H9 (cell line): Measurements from ENCODE around the gene IQGAP3. TPM values are rescaled to one million over a fixed set of nuclear protein-coding genes. Genes with fewer than 3 reads are reported as not detected.

Experiments used
- DNase-seq: peaks from one replicate; pipeline ENCODE4 v3.0.0-alpha.2; 2017
- H2AFZ ChIP-seq: one replicate; pipeline ENCODE4 v1.6.1; 2013; ENCODE audit warnings: mild to moderate bottlenecking, low read length, control low read depth, moderate library complexity
- H2AK5ac ChIP-seq: 2 replicates; pipeline ENCODE4 v1.6.1; 2013; ENCODE audit warnings: low read length, control low read depth, mixed read lengths; ENCODE audit not compliant: insufficient read length
- H2BK120ac ChIP-seq: one replicate; pipeline ENCODE4 v1.6.1; 2013; ENCODE audit warnings: low read depth, mild to moderate bottlenecking, low read length, control low read depth, inconsistent platforms; ENCODE audit not compliant: poor library complexity, severe bottlenecking
- H2BK12ac ChIP-seq: 2 replicates; pipeline ENCODE4 v1.6.1; 2013; ENCODE audit warnings: low read length, control low read depth, mixed read lengths, low read depth; ENCODE audit not compliant: insufficient read length
- H2BK15ac ChIP-seq: 2 replicates; pipeline ENCODE4 v1.6.1; 2013; ENCODE audit warnings: low read depth, low read length, control low read depth
- H2BK20ac ChIP-seq: one replicate; pipeline ENCODE4 v1.6.1; 2013; ENCODE audit warnings: low read depth, mild to moderate bottlenecking, low read length, control low read depth, inconsistent platforms; ENCODE audit not compliant: poor library complexity, severe bottlenecking
- H2BK5ac ChIP-seq: 2 replicates; pipeline ENCODE4 v1.6.1; 2013; ENCODE audit warnings: low read length, control low read depth, mixed read lengths; ENCODE audit not compliant: insufficient read length
- H3K14ac ChIP-seq: 2 replicates; pipeline ENCODE4 v1.6.1; 2013; ENCODE audit warnings: low read length, control low read depth; ENCODE audit not compliant: insufficient read depth
- H3K18ac ChIP-seq: 2 replicates; pipeline ENCODE4 v1.6.1; 2013; ENCODE audit warnings: low read depth, mild to moderate bottlenecking, mixed read lengths, low read length, control low read depth; ENCODE audit not compliant: insufficient read length
- H3K23ac ChIP-seq: 2 replicates; pipeline ENCODE4 v1.6.1; 2013; ENCODE audit warnings: low read length, control low read depth, mixed read lengths, low read depth; ENCODE audit not compliant: insufficient read length
- H3K23me2 ChIP-seq: 2 replicates; pipeline ENCODE4 v1.6.1; 2013; ENCODE audit warnings: low read depth, mild to moderate bottlenecking, mixed read lengths, low read length, control low read depth; ENCODE audit not compliant: insufficient read length, poor library complexity, severe bottlenecking
- H3K27ac ChIP-seq: 2 replicates; pipeline ENCODE4 v1.5.1; 2013; ENCODE audit warnings: low read length, control low read depth, mixed read lengths, low read depth; ENCODE audit not compliant: insufficient read length
- H3K27me3 ChIP-seq: 2 replicates; pipeline ENCODE4 v1.6.1; 2013; ENCODE audit warnings: low read length, control low read depth, inconsistent platforms; ENCODE audit not compliant: insufficient read depth
- H3K4ac ChIP-seq: 2 replicates; pipeline ENCODE4 v1.6.1; 2013; ENCODE audit warnings: low read depth, mild to moderate bottlenecking, control low read depth, inconsistent platforms, low read length, moderate library complexity
- H3K4me1 ChIP-seq: 2 replicates; pipeline ENCODE4 v1.6.1; 2013; ENCODE audit warnings: low read length, control low read depth, inconsistent platforms; ENCODE audit not compliant: insufficient read depth
- H3K4me2 ChIP-seq: 2 replicates; pipeline ENCODE4 v1.6.1; 2013; ENCODE audit warnings: low read length, control low read depth, mixed read lengths; ENCODE audit not compliant: insufficient read length, insufficient read depth
- H3K56ac ChIP-seq: 2 replicates; pipeline ENCODE4 v1.6.1; 2013; ENCODE audit warnings: low read depth, mild to moderate bottlenecking, mixed read lengths, low read length, control low read depth; ENCODE audit not compliant: insufficient read length
- H3K79me1 ChIP-seq: 2 replicates; pipeline ENCODE4 v1.6.1; 2013; ENCODE audit warnings: low read depth, mild to moderate bottlenecking, moderate library complexity, low read length, control low read depth, inconsistent platforms; ENCODE audit not compliant: insufficient read depth, poor library complexity, severe bottlenecking
- H3K79me2 ChIP-seq: 2 replicates; pipeline ENCODE4 v1.6.1; 2013; ENCODE audit warnings: low read length, control low read depth, inconsistent platforms; ENCODE audit not compliant: insufficient read depth
- H3K9ac ChIP-seq: 2 replicates; pipeline ENCODE4 v1.6.1; 2013; ENCODE audit warnings: low read length, control low read depth, mixed read lengths; ENCODE audit not compliant: insufficient read length; ENCODE audit errors: extremely low read depth
- H3K9me3 ChIP-seq: one replicate; pipeline ENCODE4 v1.6.1; 2013; ENCODE audit warnings: low read depth, low read length, inconsistent platforms; ENCODE audit not compliant: control insufficient read depth
- H3T11ph ChIP-seq: one replicate; pipeline ENCODE4 v1.6.1; 2013; ENCODE audit warnings: mild to moderate bottlenecking, low read length, control low read depth, inconsistent platforms
- H4K20me1 ChIP-seq: one replicate; pipeline ENCODE4 v1.6.1; 2013; ENCODE audit not compliant: control insufficient read depth, insufficient read length, insufficient read depth
- H4K5ac ChIP-seq: 2 replicates; pipeline ENCODE4 v1.6.1; 2013; ENCODE audit warnings: low read depth, mild to moderate bottlenecking, mixed read lengths, low read length, control low read depth; ENCODE audit not compliant: insufficient read length
- H4K8ac ChIP-seq: replicated peaks from 2 replicates; pipeline ENCODE4 v1.6.1; 2013; ENCODE audit warnings: low read length, control low read depth, mixed read lengths, low read depth; ENCODE audit not compliant: insufficient read length
- H4K91ac ChIP-seq: 2 replicates; pipeline ENCODE4 v1.6.1; 2013; ENCODE audit warnings: low read depth, mild to moderate bottlenecking, moderate library complexity, mixed read lengths, low read length, control low read depth; ENCODE audit not compliant: insufficient read length
- H3K27ac Mint-ChIP-seq, 3 experiments: 2 replicates in 2 of 3; 3 replicates in 1 of 3; pipeline ENCODE4 v1.8.0; 2020 to 2021; ENCODE audit warnings: mixed read lengths in 3 of 3, mild to moderate bottlenecking in 1 of 3, moderate library complexity in 1 of 3
- H3K27me3 Mint-ChIP-seq: 2 replicates; pipeline ENCODE4 v1.8.0; 2021; ENCODE audit warnings: low read depth, mild to moderate bottlenecking, moderate library complexity, mixed read lengths
- H3K36me3 Mint-ChIP-seq, 3 experiments: 2 replicates in 2 of 3; 3 replicates in 1 of 3; pipeline ENCODE4 v1.8.0; 2020 to 2021; ENCODE audit warnings: low read depth in 3 of 3, mixed read lengths in 3 of 3; ENCODE audit not compliant: insufficient read depth in 1 of 3
- H3K4me1 Mint-ChIP-seq, 2 experiments: 2 replicates each; pipeline ENCODE4 v1.8.0; 2020; ENCODE audit warnings: mixed read lengths in 2 of 2
- H3K4me3 Mint-ChIP-seq, 2 experiments: 2 replicates in 1 of 2; 3 replicates in 1 of 2; pipeline ENCODE4 v1.8.0; 2020 to 2021; ENCODE audit warnings: mild to moderate bottlenecking in 2 of 2, mixed read lengths in 2 of 2, moderate library complexity in 1 of 2
- H3K9me3 Mint-ChIP-seq, 2 experiments: 2 replicates in 1 of 2; 3 replicates in 1 of 2; pipeline ENCODE4 v1.8.0; 2020; ENCODE audit warnings: mild to moderate bottlenecking in 2 of 2, mixed read lengths in 2 of 2, moderate library complexity in 1 of 2
- WGBS: extraction: QIAGEN DNeasy Blood & Tissue Kit; methylation state at CpG from one replicate; pipeline ENCODE4 v1.1.7; 2013; ENCODE audit warnings: missing lambda C conversion rate, low lambda C conversion rate, mixed read lengths; ENCODE audit not compliant: insufficient read length; ENCODE audit errors: extremely low coverage; 5-methylcytosine and 5-hydroxymethylcytosine counted together
- total RNA-seq: library from RNA; stranded (reverse); gene quantifications from 2 replicates; pipeline ENCODE4 v1.2.1, GENCODE V29; 2021
- TF ChIP-seq, protein P1 (sequence below): fragments of 200-600 bp; sonication (generic); conservative IDR thresholded peaks from 3 replicates; pipeline ENCODE4 v1.8.0; 2021; ENCODE audit warnings: antibody characterized with exemption, mild to moderate bottlenecking

Gene IQGAP3
- total RNA-seq, 1 experiment from 2014 or later, result 24.5 TPM

DNA sequence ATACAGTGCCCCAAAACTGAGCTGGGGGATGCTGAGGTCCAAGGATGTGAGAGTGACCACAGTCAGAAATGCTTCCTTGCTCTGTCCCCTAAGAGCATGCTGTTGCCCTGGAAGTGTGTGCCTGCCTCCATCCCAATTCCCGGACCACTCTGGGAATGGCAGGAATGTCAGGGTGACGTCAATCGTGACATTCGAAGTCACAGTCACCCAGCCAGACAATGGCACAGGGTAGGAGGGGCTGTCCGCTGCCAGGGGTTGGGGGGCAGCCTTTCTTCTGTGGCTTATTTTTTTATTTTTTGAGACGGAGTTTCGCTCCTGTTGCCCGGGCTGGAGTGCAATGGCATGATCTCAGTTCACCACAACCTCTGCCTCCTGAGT, 94.1 kb downstream of the IQGAP3 start:
- Histone ChIP-seq H3K23me2 (no peaks in the 10 kb centered on the region), H2BK15ac (no peak overlapping the region), H2BK5ac (no peak overlapping the region), H2BK120ac (no peak overlapping the region), H3K79me2 (no peaks in the 10 kb centered on the region), H3K4ac (no peak overlapping the region), H3K23ac (no peak overlapping the region), H4K8ac (no peak overlapping the region), H3T11ph (no peak overlapping the region), H3K4me1 (peaks cover 4% of the 10 kb centered on the region; the same call in 1 of the 2 replicates), H4K5ac (no peak overlapping the region), H3K27ac (no peak overlapping the region), H3K18ac (no peak overlapping the region), H3K9ac (no peak overlapping the region), H3K79me1 (no peaks in the 10 kb centered on the region), H3K9me3 (no peaks in the 10 kb centered on the region), H2BK20ac (no peak overlapping the region), H2AK5ac (no peak overlapping the region), H3K4me2 (no peak overlapping the region), H2BK12ac (no peak overlapping the region), H4K20me1 (no peaks in the 10 kb centered on the region), H3K27me3 (no peaks in the 10 kb centered on the region), H3K56ac (no peak overlapping the region), H2AFZ (no peak overlapping the region), H4K91ac (no peak overlapping the region), H3K14ac (no peak overlapping the region)
- WGBS, result no CpG with 5 or more reads among the region's 8 CpGs
- Mint-ChIP-seq H3K27me3 (no peaks in the 10 kb centered on the region), H3K27ac (no peak overlapping the region), H3K36me3 (peaks cover 18 to 74% (median 72%) of the 10 kb centered on the region in 3 experiments; a peak in 6 of 7 replicates), H3K9me3 (no peaks in the 10 kb centered on the region; a peak in 1 of 5 replicates), H3K4me1 (peaks cover 36% of the 10 kb centered on the region in 2 experiments), H3K4me3 (no peak overlapping the region)
- no peak for DNase-seq
- TF ChIP-seq, protein P1, sequence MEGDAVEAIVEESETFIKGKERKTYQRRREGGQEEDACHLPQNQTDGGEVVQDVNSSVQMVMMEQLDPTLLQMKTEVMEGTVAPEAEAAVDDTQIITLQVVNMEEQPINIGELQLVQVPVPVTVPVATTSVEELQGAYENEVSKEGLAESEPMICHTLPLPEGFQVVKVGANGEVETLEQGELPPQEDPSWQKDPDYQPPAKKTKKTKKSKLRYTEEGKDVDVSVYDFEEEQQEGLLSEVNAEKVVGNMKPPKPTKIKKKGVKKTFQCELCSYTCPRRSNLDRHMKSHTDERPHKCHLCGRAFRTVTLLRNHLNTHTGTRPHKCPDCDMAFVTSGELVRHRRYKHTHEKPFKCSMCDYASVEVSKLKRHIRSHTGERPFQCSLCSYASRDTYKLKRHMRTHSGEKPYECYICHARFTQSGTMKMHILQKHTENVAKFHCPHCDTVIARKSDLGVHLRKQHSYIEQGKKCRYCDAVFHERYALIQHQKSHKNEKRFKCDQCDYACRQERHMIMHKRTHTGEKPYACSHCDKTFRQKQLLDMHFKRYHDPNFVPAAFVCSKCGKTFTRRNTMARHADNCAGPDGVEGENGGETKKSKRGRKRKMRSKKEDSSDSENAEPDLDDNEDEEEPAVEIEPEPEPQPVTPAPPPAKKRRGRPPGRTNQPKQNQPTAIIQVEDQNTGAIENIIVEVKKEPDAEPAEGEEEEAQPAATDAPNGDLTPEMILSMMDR, result no peak
